BLaER1 treated with 17β-estradiol and CSF1 and Interleukin-3, amounts not matched to agents 10 nM and 100 nM (cell line): ENCODE results near the gene SPATA20.

Experiments
- H3K27ac ChIP-seq, 11 experiments: shearing (Covaris generic); formaldehyde crosslinking; 2 replicates each; pipeline ENCODE4 v1.8.1; 2022
- H3K27me3 ChIP-seq, 11 experiments: shearing (Covaris generic); formaldehyde crosslinking; 2 replicates each; pipeline ENCODE4 v1.8.1; 2022
- H3K36me3 ChIP-seq, 11 experiments: shearing (Covaris generic); formaldehyde crosslinking; 2 replicates each; pipeline ENCODE4 v1.8.1; 2022
- H3K4me1 ChIP-seq, 10 experiments: shearing (Covaris generic); formaldehyde crosslinking; 2 replicates each; pipeline ENCODE4 v1.8.1; 2022
- H3K4me2 ChIP-seq, 11 experiments: shearing (Covaris generic); formaldehyde crosslinking; 2 replicates each; pipeline ENCODE4 v1.8.1; 2022
- H3K4me3 ChIP-seq, 10 experiments: shearing (Covaris generic); formaldehyde crosslinking; 2 replicates each; pipeline ENCODE4 v1.8.1; 2022
- H3K9ac ChIP-seq, 11 experiments: shearing (Covaris generic); formaldehyde crosslinking; 2 replicates each; pipeline ENCODE4 v1.8.1; 2022
- H3K9me3 ChIP-seq, 11 experiments: shearing (Covaris generic); formaldehyde crosslinking; replicated peaks in 1 of 11; 2 replicates each; pipeline ENCODE4 v1.8.1; 2022
- H4K20me1 ChIP-seq, 11 experiments: shearing (Covaris generic); formaldehyde crosslinking; 2 replicates each; pipeline ENCODE4 v1.8.1; 2022
- Cebpa-rat ChIP-seq, 11 experiments: shearing (Covaris generic); IDR thresholded peaks; 2 replicates each; pipeline ENCODE4 v1.8.1; 2022

SPATA20 gene

GRCh38 chr17:50570032-50570431 lies 23.1 kb downstream of the SPATA20 start:
- Histone ChIP-seq H3K4me1 (peaks cover 0 to 8% (median 0%) of the 10 kb centered on the region in 10 experiments; a peak in 3 of 20 replicates), H3K36me3 (no peaks in the 10 kb centered on the region), H3K9me3 (no peaks in the 10 kb centered on the region), H3K4me3 (no peak overlapping the region), H3K27me3 (peaks cover 20 to 33% (median 28%) of the 10 kb centered on the region in 11 experiments), H3K27ac (no peak overlapping the region), H4K20me1 (peaks cover 0 to 6% (median 0%) of the 10 kb centered on the region in 11 experiments; a peak in 5 of 22 replicates), H3K4me2 (no peak overlapping the region), H3K9ac (no peak overlapping the region)
- TF ChIP-seq Cebpa-rat (IDR thresholded peaks at IDR 0.05): no peak

- Histone ChIP-seq H3K27me3 (peaks cover 15 to 28% (median 23%) of the 10 kb centered on the region in 11 experiments), H3K27ac (no peak overlapping the region), H3K9ac (no peak overlapping the region), H3K9me3 (no peaks in the 10 kb centered on the region), H3K36me3 (no peaks in the 10 kb centered on the region), H3K4me2 (no peak overlapping the region), H4K20me1 (peaks cover 0 to 6% (median 0%) of the 10 kb centered on the region in 11 experiments; a peak in 5 of 22 replicates), H3K4me1 (peaks cover 0 to 5% (median 0%) of the 10 kb centered on the region in 10 experiments; a peak in 3 of 20 replicates), H3K4me3 (no peak overlapping the region)
- TF ChIP-seq Cebpa-rat (IDR thresholded peaks at IDR 0.05): no peak
Measured at GRCh38 chr17:50570528-50570927, 23.6 kb downstream of the SPATA20 start.

- Histone ChIP-seq H4K20me1 (peaks cover 0 to 12% (median 0%) of the 10 kb centered on the region in 11 experiments; a peak in 4 of 22 replicates), H3K9me3 (no peaks in the 10 kb centered on the region), H3K4me1 (no peaks in the 10 kb centered on the region), H3K27ac (no peak overlapping the region), H3K4me2 (no peak overlapping the region), H3K4me3 (no peak overlapping the region), H3K27me3 (peaks cover 3 to 16% (median 11%) of the 10 kb centered on the region in 11 experiments; a peak in 19 of 22 replicates), H3K36me3 (no peaks in the 10 kb centered on the region), H3K9ac (no peak overlapping the region)
- no peak for TF ChIP-seq Cebpa-rat (IDR thresholded peaks at IDR 0.05)
Measured at GRCh38 chr17:50571681-50572080, 24.7 kb downstream of the SPATA20 start.

- no peak overlapping the region for H3K4me2 ChIP-seq
- no peaks in the 10 kb centered on the region for H3K4me1 ChIP-seq
- H3K4me3 ChIP-seq: no peak overlapping the region
- H4K20me1 ChIP-seq: peaks cover 0 to 12% (median 0%) of the 10 kb centered on the region in 11 experiments; a peak in 2 of 22 replicates
- peaks cover 0 to 8% (median 3%) of the 10 kb centered on the region in 11 experiments; a peak in 8 of 22 replicates for H3K27me3 ChIP-seq
- no peak overlapping the region for H3K9ac ChIP-seq
- no peak for TF ChIP-seq Cebpa-rat (IDR thresholded peaks at IDR 0.05)
- H3K36me3 ChIP-seq: no peaks in the 10 kb centered on the region
- no peaks in the 10 kb centered on the region for H3K9me3 ChIP-seq
- H3K27ac ChIP-seq: no peak overlapping the region
Measured at GRCh38 chr17:50572541-50572940, 25.6 kb downstream of the SPATA20 start.

GRCh38 chr17:50573866-50574611 lies 27.1 kb downstream of the SPATA20 start:
- H3K9me3 ChIP-seq: no peaks in the 10 kb centered on the region
- H3K36me3 ChIP-seq: no peaks in the 10 kb centered on the region
- no peaks in the 10 kb centered on the region for H3K4me1 ChIP-seq
- no peak overlapping the region for H3K4me2 ChIP-seq
- H4K20me1 ChIP-seq: peaks cover 0 to 11% (median 0%) of the 10 kb centered on the region in 11 experiments; a peak in 2 of 22 replicates
- no peaks in the 10 kb centered on the region for H3K27me3 ChIP-seq
- no peak overlapping the region for H3K9ac ChIP-seq
- TF ChIP-seq Cebpa-rat (IDR thresholded peaks at IDR 0.05): no peak
- no peak overlapping the region for H3K4me3 ChIP-seq
- no peak overlapping the region for H3K27ac ChIP-seq

GRCh38 chr17:50575581-50576210 lies 28.7 kb downstream of the SPATA20 start:
- no peaks in the 10 kb centered on the region for H3K4me1 ChIP-seq
- H3K36me3 ChIP-seq: no peaks in the 10 kb centered on the region
- H3K4me3 ChIP-seq: no peak overlapping the region
- H3K27ac ChIP-seq: no peak overlapping the region
- no peak overlapping the region for H3K4me2 ChIP-seq
- TF ChIP-seq Cebpa-rat (IDR thresholded peaks at IDR 0.05): no peak
- peaks cover 0 to 6% (median 0%) of the 10 kb centered on the region in 11 experiments; a peak in 2 of 22 replicates for H4K20me1 ChIP-seq
- H3K27me3 ChIP-seq: no peaks in the 10 kb centered on the region
- no peak overlapping the region for H3K9ac ChIP-seq
- H3K9me3 ChIP-seq: no peaks in the 10 kb centered on the region

- no peak overlapping the region for H3K27ac ChIP-seq
- no peak overlapping the region for H3K9ac ChIP-seq
- H3K27me3 ChIP-seq: no peaks in the 10 kb centered on the region
- no peak overlapping the region for H3K4me2 ChIP-seq
- H3K4me1 ChIP-seq: no peaks in the 10 kb centered on the region
- TF ChIP-seq Cebpa-rat (IDR thresholded peaks at IDR 0.05): no peak
- no peaks in the 10 kb centered on the region for H3K36me3 ChIP-seq
- H3K9me3 ChIP-seq: no peaks in the 10 kb centered on the region
- no peak overlapping the region for H3K4me3 ChIP-seq
- peaks cover 0 to 6% (median 0%) of the 10 kb centered on the region in 11 experiments; a peak in 2 of 22 replicates for H4K20me1 ChIP-seq
Measured at GRCh38 chr17:50576864-50577263, 29.9 kb downstream of the SPATA20 start.

GRCh38 chr17:50577451-50577954 lies 30.5 kb downstream of the SPATA20 start:
- H4K20me1 ChIP-seq: peaks cover 0 to 6% (median 0%) of the 10 kb centered on the region in 11 experiments; a peak in 2 of 22 replicates
- H3K4me2 ChIP-seq: no peak overlapping the region
- TF ChIP-seq Cebpa-rat (IDR thresholded peaks at IDR 0.05): no peak
- H3K36me3 ChIP-seq: no peaks in the 10 kb centered on the region
- no peaks in the 10 kb centered on the region for H3K27me3 ChIP-seq
- H3K27ac ChIP-seq: no peak overlapping the region
- H3K9ac ChIP-seq: no peak overlapping the region
- no peak overlapping the region for H3K4me3 ChIP-seq
- no peaks in the 10 kb centered on the region for H3K4me1 ChIP-seq
- no peaks in the 10 kb centered on the region for H3K9me3 ChIP-seq

- Histone ChIP-seq H3K27ac (no peak overlapping the region), H3K4me3 (no peak overlapping the region), H3K9me3 (no peaks in the 10 kb centered on the region), H3K36me3 (no peaks in the 10 kb centered on the region), H3K9ac (no peak overlapping the region), H3K4me1 (no peaks in the 10 kb centered on the region), H3K27me3 (no peaks in the 10 kb centered on the region), H4K20me1 (peaks cover 0 to 6% (median 0%) of the 10 kb centered on the region in 11 experiments; a peak in 2 of 22 replicates), H3K4me2 (no peak overlapping the region)
- no peak for TF ChIP-seq Cebpa-rat (IDR thresholded peaks at IDR 0.05)
Measured at GRCh38 chr17:50578173-50578572, 31.2 kb downstream of the SPATA20 start.
